ENCODE measurements around the gene FANCD2OS.

DNA sequence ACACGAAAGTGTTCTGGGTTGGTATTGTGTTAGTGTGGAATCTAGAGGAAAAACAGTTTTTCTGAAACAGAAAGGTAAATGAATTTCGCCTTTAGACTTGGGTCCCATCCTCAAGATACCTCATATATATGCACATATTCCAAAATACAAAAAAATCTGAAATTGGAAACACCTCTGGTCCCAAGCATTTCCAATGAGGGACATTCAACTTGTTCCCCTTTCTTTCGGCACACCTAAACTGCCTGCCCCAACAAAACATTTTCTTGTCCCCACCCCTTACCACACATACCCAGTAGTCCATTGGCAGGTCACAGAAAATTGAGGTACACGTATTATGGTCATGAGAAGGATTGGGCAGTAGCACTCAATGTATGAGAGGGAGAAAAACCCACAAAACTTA lies 47.6 kb upstream of the FANCD2OS start:
- no peak for TF ChIP-seq POLR2AphosphoS5 (IDR thresholded peaks at IDR 0.05; ENCODE audit: borderline replicate concordance, low read depth, low read length)
- TF ChIP-seq EZH2 (IDR thresholded peaks at IDR 0.05): no peak
- no peak for TF ChIP-seq FOXP2 (optimal IDR thresholded peaks at IDR 0.05; ENCODE audit: control extremely low read depth, extremely low read length, insufficient read depth)

All from SK-N-MC (cell line).